HG03060 (cell line): ENCODE results near the gene NRP2.

Source experiments
- ATAC-seq: cut with Tn5 transposase; IDR thresholded peaks from one replicate; pipeline ENCODE4 v1.9.1; 2021; ENCODE audit warnings: low read depth, moderate number of reproducible peaks; ENCODE audit not compliant: unreplicated experiment

Gene NRP2

DNA sequence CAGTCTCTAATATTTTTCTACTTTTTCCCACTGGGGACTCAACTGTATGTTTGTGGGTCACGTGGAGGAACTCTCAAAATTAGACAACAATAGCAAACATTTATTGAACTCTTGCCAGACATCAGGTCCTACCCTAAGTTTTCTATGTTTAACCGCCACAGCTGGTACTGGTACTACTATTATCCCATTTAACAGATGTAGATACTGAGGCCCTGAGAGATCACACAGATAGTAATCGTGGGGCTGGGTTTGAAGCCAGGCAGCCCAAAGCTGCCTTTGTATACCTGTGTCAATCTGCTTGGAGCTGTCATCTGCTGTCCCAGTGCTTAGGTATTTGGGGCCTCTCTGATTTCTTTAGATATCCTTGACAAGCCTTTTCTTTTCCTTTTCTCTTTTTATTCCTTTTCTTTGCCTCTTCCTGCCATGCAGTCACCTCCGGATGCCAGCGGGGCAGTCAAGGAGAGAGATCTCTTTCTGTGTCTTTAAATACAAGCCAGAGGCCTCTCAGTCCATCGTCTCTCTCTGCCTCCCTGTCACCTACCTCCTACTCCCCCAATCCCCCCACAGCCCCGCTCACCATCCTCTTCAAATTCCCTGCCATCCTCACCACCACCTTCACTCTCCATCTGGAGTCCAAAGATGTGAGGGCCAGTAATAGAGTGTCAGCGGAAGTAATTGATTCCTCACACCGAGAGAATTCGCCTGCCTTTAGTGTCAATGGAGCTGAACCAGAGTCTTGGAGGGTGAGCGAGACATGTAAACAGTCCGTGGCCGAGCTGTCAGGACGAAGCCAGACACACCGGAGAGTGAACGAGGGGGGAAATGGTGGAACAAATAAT lies 23.4 kb downstream of the NRP2 start:
- no peak for ATAC-seq

DNA sequence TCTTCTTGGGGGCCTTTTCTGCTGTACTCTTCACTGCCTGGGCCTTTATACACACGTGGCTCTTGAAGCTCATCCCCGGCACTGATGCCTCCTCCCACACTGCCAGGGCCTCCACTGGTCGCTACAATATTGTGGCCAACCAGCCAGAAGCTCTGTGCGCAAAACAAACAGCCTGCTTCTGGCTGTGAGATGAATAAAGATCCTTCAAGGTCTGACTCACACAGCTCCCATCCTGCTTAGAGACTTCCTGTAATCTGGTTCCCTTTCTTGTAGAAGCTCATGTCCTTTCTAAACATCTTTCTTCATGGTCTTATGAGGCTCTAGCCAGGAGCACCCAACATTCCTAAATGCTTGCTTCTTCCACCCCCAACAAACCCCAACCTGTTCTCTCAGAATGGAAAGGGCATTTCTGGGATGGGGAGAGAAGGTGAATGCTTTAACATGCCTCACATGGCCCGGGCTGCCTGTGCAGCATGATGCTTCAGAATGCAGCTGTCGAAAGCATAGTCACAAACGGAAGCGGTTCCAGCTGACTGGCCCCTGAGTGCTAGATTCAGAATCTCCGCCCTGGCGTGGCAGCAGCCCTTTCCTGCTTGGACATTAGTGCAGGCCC lies 24.6 kb downstream of the NRP2 start:
- ATAC-seq, result peak; percentile 96

DNA sequence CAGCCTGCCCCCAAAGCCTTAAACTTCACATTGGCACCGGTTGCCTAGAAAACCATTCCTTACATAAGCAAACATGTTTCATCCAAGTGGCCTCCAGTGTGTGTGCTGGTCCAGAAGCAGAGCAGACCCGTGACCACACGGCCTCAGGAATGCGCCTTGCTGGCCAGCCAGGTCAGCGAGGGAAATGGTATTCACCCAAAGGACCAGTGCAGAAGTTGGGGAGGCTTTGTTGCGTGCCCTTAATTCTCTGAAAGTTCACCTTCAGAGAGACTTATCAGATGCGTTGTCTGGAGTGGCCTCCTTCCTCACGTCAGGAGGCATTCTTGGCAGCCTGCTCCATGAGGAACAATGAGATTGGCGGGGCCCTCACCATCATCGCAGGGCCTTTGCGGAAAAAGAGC lies 25.9 kb downstream of the NRP2 start:
- ATAC-seq, result no peak

DNA sequence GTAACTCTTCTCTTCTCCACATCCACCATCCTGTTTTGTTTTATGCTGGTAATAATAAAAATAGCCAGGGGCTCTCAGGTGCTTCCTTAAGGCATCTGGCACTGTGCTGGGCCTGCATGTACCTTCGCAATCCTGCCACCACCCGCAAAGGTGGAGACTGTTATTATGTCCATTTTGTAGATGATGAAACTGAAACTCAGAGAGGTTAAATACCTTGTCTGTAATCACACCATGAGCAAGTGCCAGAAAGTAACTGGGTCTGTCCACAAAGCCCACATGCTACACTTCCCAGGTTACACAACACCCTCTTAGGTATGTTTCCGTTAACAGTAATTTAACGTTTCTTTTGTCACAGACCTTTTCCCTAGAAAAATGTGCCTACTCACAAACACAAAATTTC lies 27.0 kb downstream of the NRP2 start:
- no peak for ATAC-seq

DNA sequence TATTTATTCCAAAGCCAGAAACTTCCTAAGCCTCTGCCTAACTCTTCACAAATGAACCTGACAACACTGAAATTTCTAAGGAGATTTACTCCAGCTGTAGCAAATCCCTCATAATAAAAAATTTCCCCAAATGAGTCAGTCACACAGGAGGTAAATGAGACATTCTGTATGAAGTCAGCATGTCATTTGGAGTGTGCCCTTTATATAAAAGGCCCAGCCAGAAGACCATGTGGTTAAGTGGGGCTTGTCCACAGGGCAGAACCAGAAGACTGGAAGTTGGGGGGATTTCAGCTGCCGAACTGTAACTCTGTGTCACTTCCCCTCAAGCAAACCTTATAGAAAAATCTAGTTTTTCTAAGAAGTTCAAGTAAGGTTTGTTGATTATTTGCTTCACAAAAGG lies 30.2 kb downstream of the NRP2 start:
- no peak for ATAC-seq

DNA sequence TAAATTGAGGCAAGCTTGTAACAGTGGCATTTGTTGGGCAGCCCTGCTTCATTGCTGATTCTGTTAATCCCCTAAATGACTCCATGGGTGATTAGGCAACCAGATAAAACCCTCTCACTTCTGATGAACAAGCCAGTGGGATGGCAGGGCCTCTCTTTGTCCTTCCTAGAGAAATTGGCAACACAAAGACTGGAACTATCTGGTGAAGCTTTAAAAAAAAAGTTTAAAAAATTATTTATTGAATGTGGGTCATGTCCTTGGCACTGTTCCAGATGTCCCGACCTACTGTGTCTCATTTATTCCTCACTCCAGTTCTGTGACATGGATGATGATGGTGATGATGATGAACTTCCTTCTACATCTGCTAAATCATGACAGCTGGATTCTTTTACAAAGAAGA lies 30.8 kb downstream of the NRP2 start:
- no peak for ATAC-seq

DNA sequence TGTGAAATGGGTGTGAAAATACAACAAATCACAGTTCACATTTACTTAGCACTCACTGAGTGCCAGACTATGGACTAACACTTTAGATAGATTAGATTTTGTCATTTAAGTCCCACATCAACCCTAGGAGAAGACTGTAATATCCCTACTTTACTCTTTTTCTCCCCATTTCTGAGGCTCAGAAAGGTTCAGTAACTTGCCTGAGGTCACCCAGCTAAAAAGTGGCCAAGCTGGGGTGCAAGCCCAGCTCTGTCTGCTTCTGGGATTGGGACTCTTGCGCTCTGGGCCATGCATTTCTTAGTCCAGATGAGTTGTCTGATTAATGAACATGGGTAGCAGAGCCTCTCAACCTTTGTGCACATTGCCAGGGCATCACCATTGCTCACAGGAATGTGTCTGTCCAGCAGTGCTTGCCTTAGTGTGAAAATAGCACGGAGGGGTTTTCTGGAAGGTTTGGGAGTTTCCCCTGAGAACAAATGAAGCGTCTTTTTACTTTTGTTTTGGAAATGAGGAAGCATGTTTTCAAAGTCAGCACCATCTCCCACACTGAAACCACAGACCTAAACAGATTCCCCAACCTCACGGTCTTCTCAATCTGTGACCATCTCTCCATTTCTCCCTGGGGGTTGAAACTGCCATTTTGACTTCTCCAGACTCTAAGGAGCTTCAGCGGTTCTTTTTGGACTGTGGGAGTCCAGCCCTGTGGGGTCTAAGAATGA lies 31.9 kb downstream of the NRP2 start:
- no peak for ATAC-seq

DNA sequence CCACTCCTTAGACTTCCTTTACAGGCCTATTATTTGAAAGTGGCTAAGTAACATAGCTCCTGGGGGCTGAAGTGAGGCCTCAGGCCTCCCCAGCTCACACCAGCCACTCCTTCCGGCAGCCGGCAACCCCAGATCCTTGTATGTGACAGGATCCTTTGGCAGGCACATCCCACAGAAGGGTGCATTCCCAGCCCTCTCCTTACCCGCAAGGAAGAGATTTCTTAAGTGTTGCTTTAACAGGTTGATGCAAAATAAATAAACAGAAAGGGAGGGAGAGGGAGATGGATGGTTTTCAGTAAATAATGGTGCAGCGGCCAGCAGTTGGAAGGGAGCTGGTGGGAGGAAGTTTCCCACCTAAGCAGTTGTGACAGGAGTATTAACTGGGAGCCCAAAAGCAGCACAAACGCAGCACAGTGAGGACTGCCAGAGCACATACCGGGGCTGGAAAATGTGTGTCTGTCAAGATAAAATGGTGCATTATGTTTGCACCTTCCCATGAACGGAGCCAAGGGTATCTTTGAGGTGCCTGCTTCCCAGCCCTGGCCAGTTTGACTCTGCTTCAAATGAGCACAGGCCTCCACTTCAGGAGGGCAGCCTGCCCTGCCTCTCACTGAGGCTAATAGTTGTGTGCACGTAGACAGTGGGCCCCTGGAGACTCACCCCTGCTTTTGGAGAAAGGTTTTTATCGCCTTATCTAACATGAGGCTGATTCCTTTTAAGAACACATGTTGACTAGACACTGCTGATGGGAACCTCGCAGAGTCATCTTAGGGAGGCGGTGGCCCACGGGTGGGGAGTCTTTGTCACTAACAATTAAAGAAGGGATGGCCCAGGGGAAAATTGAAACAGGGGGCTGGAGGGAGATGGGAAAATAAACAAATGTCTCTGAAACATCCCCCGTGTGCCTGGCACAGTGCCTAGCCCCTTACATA lies 32.8 kb downstream of the NRP2 start:
- ATAC-seq, result no peak

DNA sequence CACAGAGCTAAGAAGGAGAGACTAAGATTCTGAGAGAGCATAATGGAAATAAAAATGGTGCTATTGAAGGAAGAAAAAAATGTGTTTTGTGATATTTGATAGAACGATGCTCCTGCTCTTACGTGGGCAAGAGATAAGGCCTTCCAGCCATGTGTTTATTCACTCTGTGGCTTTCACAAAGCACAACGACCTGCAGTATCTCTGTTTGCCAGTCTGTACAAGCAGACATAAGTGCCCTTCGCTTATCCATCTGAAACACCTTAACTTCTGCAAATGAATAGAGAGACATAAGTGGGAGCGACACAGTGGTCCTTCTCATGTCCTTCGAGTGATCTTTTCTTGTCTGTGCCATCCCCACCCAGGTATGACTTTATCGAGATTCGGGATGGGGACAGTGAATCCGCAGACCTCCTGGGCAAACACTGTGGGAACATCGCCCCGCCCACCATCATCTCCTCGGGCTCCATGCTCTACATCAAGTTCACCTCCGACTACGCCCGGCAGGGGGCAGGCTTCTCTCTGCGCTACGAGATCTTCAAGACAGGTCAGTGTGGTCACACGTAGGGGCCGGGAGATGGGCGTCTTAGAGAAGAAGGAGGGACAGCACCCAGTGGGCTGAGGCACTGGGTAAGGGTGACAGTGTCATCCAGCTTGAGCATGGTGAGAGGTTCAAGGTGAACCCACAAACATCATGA lies 33.7 kb downstream of the NRP2 start:
- no peak for ATAC-seq

DNA sequence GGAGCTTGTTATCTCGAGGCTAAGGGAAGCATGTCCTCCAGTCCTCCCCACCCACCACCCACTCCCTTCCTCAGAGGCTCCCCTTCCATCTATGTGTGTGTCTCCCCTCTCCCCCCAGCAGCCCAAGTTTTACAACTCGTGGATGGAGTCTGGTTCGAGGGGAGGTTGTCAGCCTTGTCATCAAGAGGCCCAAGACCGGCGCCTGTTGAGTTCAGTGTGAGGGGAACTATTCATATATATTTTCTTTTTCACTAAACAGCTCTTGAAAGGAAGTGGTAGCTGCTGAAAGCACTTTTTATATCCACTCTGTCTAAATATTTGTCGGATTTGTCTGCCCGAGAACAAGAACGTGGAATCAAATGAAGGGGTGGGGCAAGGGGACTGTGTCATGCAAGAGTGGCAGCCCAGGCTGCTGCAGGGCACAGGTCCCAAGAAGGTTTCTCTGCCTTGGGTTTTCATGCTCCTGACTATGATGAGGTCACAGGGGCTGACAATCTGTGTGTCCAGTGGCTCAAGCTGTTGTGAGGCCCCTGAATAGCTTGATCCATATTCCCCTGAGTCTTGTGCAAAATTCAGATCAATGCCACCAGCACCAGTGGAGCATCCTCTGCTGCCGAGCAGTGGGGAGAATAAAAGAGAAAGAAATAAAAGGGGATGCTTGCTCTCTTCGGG lies 35.0 kb downstream of the NRP2 start:
- no peak for ATAC-seq

DNA sequence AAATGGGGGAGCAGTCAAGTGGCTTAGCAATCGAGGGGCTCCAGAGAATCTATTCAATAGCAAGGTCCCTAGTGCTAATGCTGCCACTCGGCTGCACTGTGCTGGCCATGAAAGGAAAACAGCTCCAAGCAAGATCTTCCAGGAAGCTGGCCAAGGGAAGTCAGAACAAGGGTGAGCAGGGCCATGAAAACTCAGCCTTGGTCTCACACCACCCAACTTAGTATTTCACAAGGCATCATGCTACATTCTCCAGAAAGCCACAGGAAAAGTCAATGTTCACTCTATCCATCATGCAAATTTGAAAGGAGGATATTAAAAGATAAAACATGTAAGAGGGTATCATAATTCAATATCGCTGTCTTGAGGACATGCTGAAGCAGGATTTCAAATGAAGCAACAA lies 35.7 kb downstream of the NRP2 start:
- ATAC-seq, result no peak

DNA sequence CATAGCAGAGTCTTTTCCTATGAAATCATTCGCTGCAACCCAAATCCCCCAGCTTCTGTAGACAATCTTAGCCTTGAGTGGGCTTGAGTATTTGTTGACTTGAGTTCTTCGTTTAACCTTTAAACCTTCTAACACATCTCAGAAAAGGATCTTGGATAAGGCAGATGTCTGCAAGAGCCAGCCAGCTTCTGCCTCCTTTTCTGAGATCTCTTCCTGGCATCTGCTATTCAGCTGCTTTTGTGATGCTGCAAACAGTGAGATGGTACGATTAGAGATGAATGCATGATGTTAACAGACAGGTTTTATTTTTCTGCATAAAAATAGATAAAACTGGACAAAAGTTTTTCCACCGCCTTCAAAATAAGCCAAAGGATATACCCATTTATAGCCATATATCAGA lies 37.5 kb downstream of the NRP2 start:
- ATAC-seq, result no peak

DNA sequence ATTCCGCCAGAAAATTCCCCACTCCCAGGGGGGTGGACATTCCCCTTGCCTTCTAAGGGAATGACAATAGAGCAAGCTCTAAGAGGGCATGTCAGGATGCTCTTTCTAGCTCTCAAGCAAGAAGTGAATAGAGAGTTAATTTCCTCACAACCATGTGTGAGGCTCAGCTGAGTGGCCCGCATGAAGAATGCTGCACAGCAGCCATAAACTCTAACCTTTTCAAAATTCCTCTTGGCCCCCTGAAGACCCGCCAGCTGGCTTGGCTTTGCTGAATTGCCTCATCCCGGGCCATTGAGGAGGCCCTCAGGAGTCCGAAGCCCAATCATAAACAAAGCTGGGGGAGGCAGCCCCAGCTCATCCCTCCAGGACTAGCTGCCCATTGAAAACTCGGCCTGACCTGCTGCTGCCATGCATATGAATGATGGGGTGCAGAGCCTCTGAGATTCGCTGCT lies 38.2 kb downstream of the NRP2 start:
- ATAC-seq, result no peak

DNA sequence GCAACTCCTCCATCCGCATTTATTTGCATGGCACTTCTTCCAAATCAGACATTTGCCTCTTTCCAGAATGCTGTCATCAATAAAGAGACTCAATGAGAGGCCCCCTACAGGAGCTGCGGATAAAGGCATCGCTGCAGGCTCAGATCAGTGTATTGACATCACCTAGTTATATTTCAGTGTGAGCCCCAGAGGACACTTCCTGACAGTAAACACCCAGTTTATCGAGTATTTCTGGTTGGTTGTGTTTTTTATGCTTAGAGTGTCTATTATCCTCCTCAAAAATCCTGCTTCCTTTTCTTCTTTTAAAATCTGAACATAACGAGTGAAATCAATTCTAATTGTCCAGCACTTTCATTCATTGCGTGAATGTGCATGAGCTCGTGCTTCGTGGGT lies 38.8 kb downstream of the NRP2 start:
- ATAC-seq, result no peak

DNA sequence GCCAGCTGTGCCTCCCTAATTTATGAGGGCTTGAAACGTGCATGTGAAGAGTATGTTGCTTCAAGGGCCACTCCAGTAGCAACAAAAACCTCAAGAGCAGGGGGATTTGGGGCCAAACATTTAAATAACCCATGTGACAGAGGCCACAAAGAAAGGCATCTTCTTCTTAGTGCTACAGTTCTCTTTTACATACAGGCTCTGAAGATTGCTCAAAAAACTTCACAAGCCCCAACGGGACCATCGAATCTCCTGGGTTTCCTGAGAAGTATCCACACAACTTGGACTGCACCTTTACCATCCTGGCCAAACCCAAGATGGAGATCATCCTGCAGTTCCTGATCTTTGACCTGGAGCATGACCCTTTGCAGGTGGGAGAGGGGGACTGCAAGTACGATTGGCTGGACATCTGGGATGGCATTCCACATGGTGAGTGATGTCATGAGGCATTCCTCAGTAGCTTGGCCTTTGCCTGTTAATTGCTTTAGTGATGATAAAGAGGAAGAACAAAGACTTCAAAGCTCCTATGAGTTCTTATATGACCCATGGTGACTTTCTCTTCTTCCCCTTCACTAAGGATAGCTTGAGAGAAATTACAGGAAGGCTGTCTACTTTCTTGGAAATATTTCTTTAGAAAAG lies 40.1 kb downstream of the NRP2 start:
- ATAC-seq, result no peak

DNA sequence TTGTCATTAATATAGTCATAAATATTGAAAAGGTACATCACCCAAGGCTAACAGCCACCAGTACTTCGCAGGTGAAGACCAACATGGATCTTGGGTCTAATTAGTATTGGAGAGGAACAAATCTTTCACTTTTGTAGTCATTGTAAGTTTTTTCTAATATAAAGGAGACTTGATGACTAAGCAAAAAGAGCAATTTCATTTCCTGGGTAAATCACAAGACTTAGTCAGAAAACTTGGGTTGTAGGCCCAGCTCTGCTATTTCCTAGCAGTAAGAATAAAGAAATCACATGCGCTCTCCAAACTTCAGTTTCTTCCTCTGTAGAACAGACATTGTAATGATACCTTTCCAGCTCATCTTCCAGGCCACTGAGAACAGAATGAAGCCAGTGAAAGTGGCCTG lies 40.9 kb downstream of the NRP2 start:
- ATAC-seq, result no peak

DNA sequence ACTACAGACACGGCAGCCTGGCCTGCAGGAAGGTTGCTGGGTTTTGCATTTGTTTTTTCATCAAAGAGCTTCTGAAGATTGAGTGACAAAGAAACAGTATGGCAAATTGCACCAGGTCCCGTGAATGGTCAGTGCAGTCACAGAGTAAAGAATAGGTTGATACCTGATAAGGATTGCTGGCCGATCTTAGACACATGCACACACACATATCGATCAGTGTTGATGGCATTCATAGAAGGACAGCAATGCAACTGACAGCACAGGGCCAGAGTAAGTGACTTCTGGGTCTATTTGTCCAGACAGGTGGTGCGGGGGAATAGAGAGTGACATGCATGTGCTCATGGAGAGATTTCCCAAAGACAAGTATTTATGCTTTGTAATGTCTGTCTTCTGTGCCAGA lies 42.8 kb downstream of the NRP2 start:
- no peak for ATAC-seq

DNA sequence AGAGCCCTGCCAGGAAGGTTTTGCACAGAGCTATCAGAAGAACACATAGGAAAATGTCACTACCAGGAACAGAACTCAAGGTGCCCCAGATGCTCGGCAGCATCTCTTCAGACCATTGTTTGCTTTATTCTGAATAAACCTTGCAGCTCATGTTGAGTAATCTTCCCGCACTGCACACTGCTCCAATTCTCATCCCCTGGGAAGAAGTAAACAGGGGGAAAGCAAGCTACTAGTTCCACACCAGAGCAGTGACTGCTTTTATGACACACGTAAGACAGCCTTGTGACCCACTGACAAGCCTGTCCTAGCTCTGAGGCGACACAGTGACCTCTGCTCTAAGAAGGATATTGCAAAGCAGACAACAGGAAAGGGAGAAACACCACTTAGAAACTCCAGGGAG lies 44.2 kb downstream of the NRP2 start:
- ATAC-seq, result no peak

DNA sequence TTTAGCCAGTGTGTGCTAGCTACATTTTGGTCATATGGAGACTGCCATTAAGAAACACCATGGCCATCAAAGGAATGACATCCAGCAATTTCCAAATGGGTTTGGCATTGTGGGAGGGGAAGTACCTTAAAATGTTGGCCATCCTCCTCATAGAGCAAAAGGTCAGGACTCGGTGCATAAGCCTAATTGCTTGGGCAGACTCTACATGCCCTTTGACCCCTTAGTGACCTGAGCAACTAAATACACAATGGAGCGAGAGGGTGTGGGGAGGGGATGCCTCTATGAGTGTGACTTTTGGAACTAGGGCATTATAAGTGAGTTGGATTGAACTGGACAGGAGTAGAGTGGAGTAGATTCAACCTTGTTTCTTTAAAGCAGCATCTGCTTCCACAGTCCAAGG lies 44.9 kb downstream of the NRP2 start:
- ATAC-seq, result no peak
